SK-N-SH (cell line): ENCODE results near the gene PSMD14.

Source experiments
- EP300 ChIP-seq, 2 experiments: IDR thresholded peaks; 2 replicates each; pipeline versions ENCODE4 v1.4.0 to v1.6.1; 2012; ENCODE audit warnings: borderline replicate concordance in 1 of 2, low read depth in 1 of 2, low read length in 1 of 2
- FOXJ3 ChIP-seq: sonication (generic); formaldehyde crosslinking; IDR thresholded peaks from 2 replicates; pipeline ENCODE4 v1.5.1; 2020; ENCODE audit warnings: mild to moderate bottlenecking, missing genetic modification reagents
- FOXM1 ChIP-seq: IDR thresholded peaks from 2 replicates; pipeline ENCODE4 v1.4.0; 2012; ENCODE audit warnings: low read depth, mild to moderate bottlenecking
- GABPA ChIP-seq: IDR thresholded peaks from 2 replicates; pipeline ENCODE4 v1.4.0; 2012; ENCODE audit warnings: low read depth, mild to moderate bottlenecking
- JUND ChIP-seq: IDR thresholded peaks from 2 replicates; pipeline ENCODE4 v1.4.0; 2012
- POLR2AphosphoS5 ChIP-seq: IDR thresholded peaks from 2 replicates; pipeline ENCODE4 v1.6.1; 2012; ENCODE audit warnings: low read depth, low read length
- RAD21 ChIP-seq: IDR thresholded peaks from 2 replicates; pipeline ENCODE4 v1.6.1; 2012; ENCODE audit warnings: mild to moderate bottlenecking, low read length
- REST ChIP-seq: IDR thresholded peaks from 2 replicates; pipeline ENCODE4 v1.6.1; 2012; ENCODE audit warnings: mild to moderate bottlenecking, low read depth, low read length, moderate library complexity
- RFX5 ChIP-seq: IDR thresholded peaks from 2 replicates; pipeline ENCODE4 v1.6.1; 2012; ENCODE audit warnings: mild to moderate bottlenecking, improper control_type of control experiment, low read length
- TF ChIP-seq, protein P1 (sequence below): fragments of 200-600 bp; sonication (generic); IDR thresholded peaks from 2 replicates; pipeline ENCODE4 v1.6.1; 2017; ENCODE audit warnings: antibody characterized with exemption, mild to moderate bottlenecking, moderate library complexity
- TF ChIP-seq, protein P2 (sequence below): IDR thresholded peaks from 2 replicates; pipeline ENCODE4 v1.4.0; 2012; ENCODE audit warnings: low read depth, borderline replicate concordance

- TF ChIP-seq, protein P1, sequence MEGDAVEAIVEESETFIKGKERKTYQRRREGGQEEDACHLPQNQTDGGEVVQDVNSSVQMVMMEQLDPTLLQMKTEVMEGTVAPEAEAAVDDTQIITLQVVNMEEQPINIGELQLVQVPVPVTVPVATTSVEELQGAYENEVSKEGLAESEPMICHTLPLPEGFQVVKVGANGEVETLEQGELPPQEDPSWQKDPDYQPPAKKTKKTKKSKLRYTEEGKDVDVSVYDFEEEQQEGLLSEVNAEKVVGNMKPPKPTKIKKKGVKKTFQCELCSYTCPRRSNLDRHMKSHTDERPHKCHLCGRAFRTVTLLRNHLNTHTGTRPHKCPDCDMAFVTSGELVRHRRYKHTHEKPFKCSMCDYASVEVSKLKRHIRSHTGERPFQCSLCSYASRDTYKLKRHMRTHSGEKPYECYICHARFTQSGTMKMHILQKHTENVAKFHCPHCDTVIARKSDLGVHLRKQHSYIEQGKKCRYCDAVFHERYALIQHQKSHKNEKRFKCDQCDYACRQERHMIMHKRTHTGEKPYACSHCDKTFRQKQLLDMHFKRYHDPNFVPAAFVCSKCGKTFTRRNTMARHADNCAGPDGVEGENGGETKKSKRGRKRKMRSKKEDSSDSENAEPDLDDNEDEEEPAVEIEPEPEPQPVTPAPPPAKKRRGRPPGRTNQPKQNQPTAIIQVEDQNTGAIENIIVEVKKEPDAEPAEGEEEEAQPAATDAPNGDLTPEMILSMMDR: no peak
- TF ChIP-seq EP300 (IDR thresholded peaks at IDR 0.05; ENCODE audit: borderline replicate concordance in 1 of 2, low read depth in 1 of 2, low read length in 1 of 2) (no peak), RFX5 (no peak), FOXM1 (no peak), GABPA (no peak), FOXJ3 (CRISPR knock-in tag) (no peak), JUND (no peak), POLR2AphosphoS5 (no peak), REST (no peak), RAD21 (no peak)
- TF ChIP-seq, protein P2, sequence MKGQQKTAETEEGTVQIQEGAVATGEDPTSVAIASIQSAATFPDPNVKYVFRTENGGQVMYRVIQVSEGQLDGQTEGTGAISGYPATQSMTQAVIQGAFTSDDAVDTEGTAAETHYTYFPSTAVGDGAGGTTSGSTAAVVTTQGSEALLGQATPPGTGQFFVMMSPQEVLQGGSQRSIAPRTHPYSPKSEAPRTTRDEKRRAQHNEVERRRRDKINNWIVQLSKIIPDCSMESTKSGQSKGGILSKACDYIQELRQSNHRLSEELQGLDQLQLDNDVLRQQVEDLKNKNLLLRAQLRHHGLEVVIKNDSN: no peak
Observed at GRCh38 chr2:161269111-161269510, 39.1 kb upstream of the PSMD14 start.
